Gastroesophageal sphincter (tissue), 4 donors: Measurements from ENCODE around the gene BABAM1. TPM values are rescaled to one million over a fixed set of nuclear protein-coding genes. Genes with fewer than 3 reads are reported as not detected.

Experiments used
- ATAC-seq: fragments of 150-250 bp; one replicate; pipeline ENCODE4 v1.9.1; 2016; ENCODE audit warnings: mild to moderate bottlenecking, moderate library complexity
- H3K27ac ChIP-seq, 4 donors: fragments of 200-600 bp; sonication (generic) in 3 of 4; 1 replicate in 3 of 4; 2 replicates in 1 of 4; pipeline ENCODE4 v1.5.1; 2016 to 2019
- H3K27me3 ChIP-seq: fragments of 200-600 bp; sonication (generic); one replicate; pipeline ENCODE4 v1.5.1; 2019
- H3K36me3 ChIP-seq, 2 donors: fragments of 200-600 bp; sonication (generic); one replicate each; pipeline ENCODE4 v1.5.1; 2019; ENCODE audit warnings: control low read depth in 1 of 2
- H3K4me1 ChIP-seq, 3 donors: fragments of 200-600 bp; sonication (generic); 1 replicate in 2 of 3; 2 replicates in 1 of 3; pipeline ENCODE4 v1.5.1; 2016 to 2019; ENCODE audit warnings: control low read depth in 2 of 3
- H3K4me3 ChIP-seq, 2 donors: fragments of 200-600 bp; sonication (generic); one replicate each; pipeline ENCODE4 v1.5.1; 2019; ENCODE audit warnings: mild to moderate bottlenecking in 1 of 2, moderate library complexity in 1 of 2
- H3K9me3 ChIP-seq, 3 donors: fragments of 200-600 bp; sonication (generic); one replicate each; pipeline ENCODE4 v1.5.1; 2017 to 2019; ENCODE audit warnings: control low read depth in 2 of 3
- EP300 ChIP-seq: sonication (generic); formaldehyde crosslinking; IDR thresholded peaks from one replicate; pipeline ENCODE4 v1.6.1; 2017; ENCODE audit warnings: antibody characterized with exemption, mild to moderate bottlenecking
- POLR2A ChIP-seq, 2 donors: fragments of 450-650 bp; IDR thresholded peaks; one replicate each; pipeline ENCODE4 v1.6.1; 2017; ENCODE audit warnings: antibody characterized with exemption in 2 of 2, mild to moderate bottlenecking in 2 of 2, moderate library complexity in 1 of 2
- POLR2AphosphoS5 ChIP-seq: sonication (generic); formaldehyde crosslinking; IDR thresholded peaks from one replicate; pipeline ENCODE4 v1.6.1; 2017; ENCODE audit warnings: antibody characterized with exemption
- WGBS, 2 donors: methylation state at CpG; one replicate each; pipeline ENCODE4 v1.1.5; 2018; ENCODE audit warnings: low coverage in 1 of 2; 5-methylcytosine and 5-hydroxymethylcytosine counted together
- total RNA-seq, 4 donors: library from RNA; depleted of rRNA; stranded (reverse); fragments of >200 nt; gene quantifications; one replicate each; pipeline ENCODE4 v1.1.0, GENCODE V29; 2016
- TF ChIP-seq, protein P1 (sequence below), 4 experiments: fragments of 200-600 bp in 2 of 4; fragments of 450-650 bp in 2 of 4; sonication (generic) in 1 of 4; IDR thresholded peaks; one replicate each; pipeline ENCODE4 v1.5.1; 2017 to 2019; ENCODE audit warnings: antibody characterized with exemption in 4 of 4, mild to moderate bottlenecking in 2 of 4, moderate library complexity in 2 of 4

BABAM1 gene
- total RNA-seq, 4 donors from 2014 or later, result 62.6 to 91.8 (median 81.9) TPM

DNA sequence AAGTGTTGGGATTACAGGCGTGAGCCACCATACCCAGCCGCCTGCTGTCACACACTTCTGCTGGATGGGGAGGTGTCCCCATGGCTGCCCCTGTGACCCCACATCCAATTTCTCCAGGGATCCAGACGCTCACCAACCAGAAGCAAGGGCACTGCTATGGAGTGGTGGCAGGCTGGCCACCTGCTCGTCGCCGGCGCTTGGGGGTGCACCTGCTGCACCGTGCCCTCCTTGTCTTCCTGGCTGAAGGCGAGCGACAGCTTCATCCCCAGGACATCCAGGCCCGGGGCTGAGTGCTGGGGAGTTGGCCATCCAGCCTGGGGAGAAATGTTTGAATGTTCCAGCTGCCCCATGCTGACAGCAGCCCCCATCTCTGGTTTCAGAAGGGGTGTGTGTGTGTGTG is 19.0 kb downstream of the BABAM1 start:
- Histone ChIP-seq H3K4me3 (no peak overlapping the region), H3K9me3 (no peaks in the 10 kb centered on the region), H3K27ac (no peak overlapping the region), H3K36me3 (no peaks in the 10 kb centered on the region), H3K27me3 (peaks cover 21% of the 10 kb centered on the region), H3K4me1 (peaks cover 0 to 25% (median 16%) of the 10 kb centered on the region in 3 donors)
- 75% methylated on average over 2 of the region's 11 CpGs; no CpG with 5 or more reads in 1 of the 2 donors for WGBS, 2 donors
- TF ChIP-seq, protein P1, sequence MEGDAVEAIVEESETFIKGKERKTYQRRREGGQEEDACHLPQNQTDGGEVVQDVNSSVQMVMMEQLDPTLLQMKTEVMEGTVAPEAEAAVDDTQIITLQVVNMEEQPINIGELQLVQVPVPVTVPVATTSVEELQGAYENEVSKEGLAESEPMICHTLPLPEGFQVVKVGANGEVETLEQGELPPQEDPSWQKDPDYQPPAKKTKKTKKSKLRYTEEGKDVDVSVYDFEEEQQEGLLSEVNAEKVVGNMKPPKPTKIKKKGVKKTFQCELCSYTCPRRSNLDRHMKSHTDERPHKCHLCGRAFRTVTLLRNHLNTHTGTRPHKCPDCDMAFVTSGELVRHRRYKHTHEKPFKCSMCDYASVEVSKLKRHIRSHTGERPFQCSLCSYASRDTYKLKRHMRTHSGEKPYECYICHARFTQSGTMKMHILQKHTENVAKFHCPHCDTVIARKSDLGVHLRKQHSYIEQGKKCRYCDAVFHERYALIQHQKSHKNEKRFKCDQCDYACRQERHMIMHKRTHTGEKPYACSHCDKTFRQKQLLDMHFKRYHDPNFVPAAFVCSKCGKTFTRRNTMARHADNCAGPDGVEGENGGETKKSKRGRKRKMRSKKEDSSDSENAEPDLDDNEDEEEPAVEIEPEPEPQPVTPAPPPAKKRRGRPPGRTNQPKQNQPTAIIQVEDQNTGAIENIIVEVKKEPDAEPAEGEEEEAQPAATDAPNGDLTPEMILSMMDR (IDR thresholded peaks at IDR 0.05), result no peak
- no peak for ATAC-seq

DNA sequence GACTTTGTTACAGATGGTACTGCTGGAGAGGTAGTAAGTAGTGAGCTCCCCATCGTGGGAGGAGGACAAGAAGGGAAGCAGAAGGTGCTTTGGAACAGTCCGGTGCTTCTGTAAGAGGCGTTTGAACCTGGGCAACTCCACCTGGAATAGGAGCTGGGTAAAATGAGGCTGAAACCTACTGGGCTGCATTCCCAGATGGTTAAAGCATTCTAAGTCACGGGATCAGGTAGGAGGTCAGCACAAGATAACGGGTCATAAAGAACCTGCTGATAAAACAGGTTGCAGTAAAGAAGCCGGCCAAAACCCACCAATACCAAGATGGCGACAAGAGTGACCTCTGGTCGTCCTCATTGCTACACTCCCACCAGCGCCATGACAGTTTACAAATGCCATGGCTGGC is 19.5 kb downstream of the BABAM1 start:
- Histone ChIP-seq H3K27me3 (peaks cover 17% of the 10 kb centered on the region), H3K4me3 (no peak overlapping the region), H3K4me1 (peaks cover 0 to 20% (median 11%) of the 10 kb centered on the region in 3 donors), H3K27ac (no peak overlapping the region), H3K9me3 (no peaks in the 10 kb centered on the region), H3K36me3 (no peaks in the 10 kb centered on the region)
- ATAC-seq, result no peak
- WGBS, 2 donors, result 85% methylated on average over 7 of the region's 9 CpGs; no CpG with 5 or more reads in 1 of the 2 donors
- TF ChIP-seq, protein P1 (IDR thresholded peaks at IDR 0.05), result no peak
- TF ChIP-seq EP300, result no peak
- no peak for TF ChIP-seq POLR2AphosphoS5
- TF ChIP-seq POLR2A (IDR thresholded peaks at IDR 0.05), result no peak

DNA sequence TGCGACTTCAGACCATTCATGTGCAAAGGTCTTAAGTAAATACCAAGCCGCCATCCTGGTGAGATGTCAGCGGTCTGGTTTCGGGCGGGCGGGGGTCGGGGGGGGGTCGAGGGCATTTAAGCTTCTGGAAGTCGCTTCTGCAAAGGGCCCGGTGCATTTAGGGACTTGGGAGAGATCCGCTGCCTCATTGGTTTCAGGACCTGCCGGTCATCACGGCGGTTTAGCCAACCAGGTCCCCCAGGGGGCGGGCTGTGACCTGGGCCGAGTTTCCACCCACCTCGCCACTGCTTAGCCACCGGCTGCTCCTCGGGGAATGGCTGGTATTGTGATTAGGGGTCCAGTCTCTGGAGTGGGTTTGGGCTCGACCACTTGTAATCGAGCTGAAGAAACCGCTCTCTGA is 22.2 kb downstream of the BABAM1 start:
- Histone ChIP-seq H3K9me3 (no peaks in the 10 kb centered on the region), H3K27ac (no peak overlapping the region), H3K27me3 (no peaks in the 10 kb centered on the region), H3K36me3 (peaks cover 0 to 5% of the 10 kb centered on the region in 2 donors), H3K4me3 (no peak overlapping the region), H3K4me1 (peaks cover 0 to 36% (median 7%) of the 10 kb centered on the region in 3 donors)
- 8 to 11% methylated on average over 3 to 10 of the region's 22 CpGs for WGBS, 2 donors
- TF ChIP-seq POLR2A (IDR thresholded peaks at IDR 0.05), result no peak
- TF ChIP-seq, protein P1 (IDR thresholded peaks at IDR 0.05), result peak in 3 of 4 experiments; percentile 7 to 33 (median 19)
- ATAC-seq, result peak; percentile 39

DNA sequence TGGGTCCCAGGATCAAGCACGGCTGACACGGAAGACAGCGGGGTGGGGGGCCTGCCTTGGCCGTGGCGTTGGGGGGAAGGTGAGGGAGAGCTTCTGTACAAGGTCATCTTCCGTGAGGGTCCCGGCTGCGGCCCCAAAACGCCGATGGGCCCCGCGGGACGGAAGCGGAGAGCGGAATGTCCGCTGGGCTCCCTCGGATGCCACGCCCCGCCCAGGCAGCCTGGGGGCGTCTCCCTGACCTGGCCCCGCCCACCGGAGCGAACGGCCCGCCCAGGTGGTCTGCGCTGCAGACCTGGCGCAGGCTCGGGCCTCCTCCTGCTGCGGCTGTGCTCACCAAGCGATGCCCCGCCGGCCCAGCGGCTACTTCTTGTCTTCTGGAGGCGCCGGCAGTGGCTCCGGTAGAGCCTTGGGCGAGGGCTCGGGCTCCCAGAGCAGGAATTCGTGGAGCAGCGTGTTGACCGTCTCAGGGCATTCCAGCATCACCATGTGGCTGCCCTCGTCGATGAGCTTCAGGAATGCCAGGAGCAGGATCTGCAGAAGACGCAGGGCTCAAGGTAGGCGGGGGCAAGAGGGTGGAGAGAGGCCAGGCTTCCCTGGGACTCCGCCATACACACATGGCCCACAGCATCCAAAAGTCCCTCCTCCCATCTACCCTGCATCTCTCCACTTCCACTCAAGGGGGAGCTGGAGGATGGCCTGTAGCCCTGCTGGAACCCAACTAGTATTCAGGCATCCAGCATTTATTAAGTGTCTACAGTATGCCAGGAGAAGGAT is 25.2 kb downstream of the BABAM1 start:
- 0% methylated on average over 4 of the region's 46 CpGs; no CpG with 5 or more reads in 1 of the 2 donors for WGBS, 2 donors
- Histone ChIP-seq H3K36me3 (peaks cover 0 to 20% of the 10 kb centered on the region in 2 donors), H3K4me1 (peaks cover 0 to 36% (median 7%) of the 10 kb centered on the region in 3 donors), H3K27me3 (no peaks in the 10 kb centered on the region), H3K4me3 (peak overlapping the region; percentile 28 to 58), H3K9me3 (no peaks in the 10 kb centered on the region), H3K27ac (peak overlapping the region; percentile 15 to 91 (median 84))
- ATAC-seq, result peak; percentile 94
- TF ChIP-seq POLR2AphosphoS5 (peak; percentile 29), POLR2A (IDR thresholded peaks at IDR 0.05) (no peak)
- TF ChIP-seq, protein P1 (IDR thresholded peaks at IDR 0.05), result peak in 3 of 4 experiments; percentile 68 to 72 (median 72)

DNA sequence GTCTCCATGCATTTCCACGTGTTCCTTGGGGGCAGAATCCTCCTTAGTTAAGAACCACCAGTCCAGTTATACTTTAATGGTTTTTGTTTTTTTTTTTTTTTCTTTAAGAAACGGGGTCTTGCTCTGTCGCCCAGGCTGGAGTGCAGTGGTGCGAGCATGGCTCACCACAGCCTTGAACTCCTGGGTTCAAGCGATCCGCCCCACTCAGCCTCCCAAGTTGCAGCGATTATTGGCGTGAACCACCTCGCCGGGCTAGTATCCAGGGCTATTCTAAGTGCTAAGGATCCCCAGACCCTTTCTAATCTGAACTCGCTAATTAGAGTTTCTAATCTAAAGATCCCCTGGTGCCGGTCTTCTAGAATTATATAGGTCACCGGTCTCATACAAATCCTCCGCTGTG is 26.4 kb downstream of the BABAM1 start:
- ATAC-seq, result no peak
- Histone ChIP-seq H3K36me3 (peaks cover 0 to 29% of the 10 kb centered on the region in 2 donors), H3K27ac (peak overlapping the region in 2 of 4 donors; percentile 54 to 86), H3K4me1 (peaks cover 0 to 36% (median 7%) of the 10 kb centered on the region in 3 donors), H3K9me3 (no peaks in the 10 kb centered on the region), H3K27me3 (no peaks in the 10 kb centered on the region), H3K4me3 (no peak overlapping the region)
- TF ChIP-seq EP300 (no peak), POLR2A (IDR thresholded peaks at IDR 0.05) (no peak), POLR2AphosphoS5 (no peak)
- TF ChIP-seq, protein P1 (IDR thresholded peaks at IDR 0.05), result no peak
- 90% methylated on average over 8 to 13 of the region's 14 CpGs for WGBS, 2 donors
